Gastroesophageal sphincter (tissue), 4 donors: ENCODE results near the gene TAGLN2. TPM values are rescaled to one million over a fixed set of nuclear protein-coding genes. Genes with fewer than 3 reads are reported as not detected.

Source experiments
- ATAC-seq: fragments of 150-250 bp; one replicate; pipeline ENCODE4 v1.9.1; 2016; ENCODE audit warnings: mild to moderate bottlenecking, moderate library complexity
- H3K27ac ChIP-seq, 4 donors: fragments of 200-600 bp; sonication (generic) in 3 of 4; 1 replicate in 3 of 4; 2 replicates in 1 of 4; pipeline ENCODE4 v1.5.1; 2016 to 2019
- H3K27me3 ChIP-seq: fragments of 200-600 bp; sonication (generic); one replicate; pipeline ENCODE4 v1.5.1; 2019
- H3K36me3 ChIP-seq, 2 donors: fragments of 200-600 bp; sonication (generic); one replicate each; pipeline ENCODE4 v1.5.1; 2019; ENCODE audit warnings: control low read depth in 1 of 2
- H3K4me1 ChIP-seq, 3 donors: fragments of 200-600 bp; sonication (generic); 1 replicate in 2 of 3; 2 replicates in 1 of 3; pipeline ENCODE4 v1.5.1; 2016 to 2019; ENCODE audit warnings: control low read depth in 2 of 3
- H3K4me3 ChIP-seq, 2 donors: fragments of 200-600 bp; sonication (generic); one replicate each; pipeline ENCODE4 v1.5.1; 2019; ENCODE audit warnings: mild to moderate bottlenecking in 1 of 2, moderate library complexity in 1 of 2
- H3K9me3 ChIP-seq, 3 donors: fragments of 200-600 bp; sonication (generic); one replicate each; pipeline ENCODE4 v1.5.1; 2017 to 2019; ENCODE audit warnings: control low read depth in 2 of 3
- EP300 ChIP-seq: sonication (generic); formaldehyde crosslinking; IDR thresholded peaks from one replicate; pipeline ENCODE4 v1.6.1; 2017; ENCODE audit warnings: antibody characterized with exemption, mild to moderate bottlenecking
- POLR2A ChIP-seq, 2 donors: fragments of 450-650 bp; IDR thresholded peaks; one replicate each; pipeline ENCODE4 v1.6.1; 2017; ENCODE audit warnings: antibody characterized with exemption in 2 of 2, mild to moderate bottlenecking in 2 of 2, moderate library complexity in 1 of 2
- POLR2AphosphoS5 ChIP-seq: sonication (generic); formaldehyde crosslinking; IDR thresholded peaks from one replicate; pipeline ENCODE4 v1.6.1; 2017; ENCODE audit warnings: antibody characterized with exemption
- WGBS, 2 donors: methylation state at CpG; one replicate each; pipeline ENCODE4 v1.1.5; 2018; ENCODE audit warnings: low coverage in 1 of 2; 5-methylcytosine and 5-hydroxymethylcytosine counted together
- total RNA-seq, 4 donors: library from RNA; depleted of rRNA; stranded (reverse); fragments of >200 nt; gene quantifications; one replicate each; pipeline ENCODE4 v1.1.0, GENCODE V29; 2016
- TF ChIP-seq, protein P1 (sequence below), 4 experiments: fragments of 200-600 bp in 2 of 4; fragments of 450-650 bp in 2 of 4; sonication (generic) in 1 of 4; IDR thresholded peaks; one replicate each; pipeline ENCODE4 v1.5.1; 2017 to 2019; ENCODE audit warnings: antibody characterized with exemption in 4 of 4, mild to moderate bottlenecking in 2 of 4, moderate library complexity in 2 of 4

The TAGLN2 gene
- total RNA-seq, 4 donors from 2014 or later: 75.3 to 239 (median 217) TPM

DNA sequence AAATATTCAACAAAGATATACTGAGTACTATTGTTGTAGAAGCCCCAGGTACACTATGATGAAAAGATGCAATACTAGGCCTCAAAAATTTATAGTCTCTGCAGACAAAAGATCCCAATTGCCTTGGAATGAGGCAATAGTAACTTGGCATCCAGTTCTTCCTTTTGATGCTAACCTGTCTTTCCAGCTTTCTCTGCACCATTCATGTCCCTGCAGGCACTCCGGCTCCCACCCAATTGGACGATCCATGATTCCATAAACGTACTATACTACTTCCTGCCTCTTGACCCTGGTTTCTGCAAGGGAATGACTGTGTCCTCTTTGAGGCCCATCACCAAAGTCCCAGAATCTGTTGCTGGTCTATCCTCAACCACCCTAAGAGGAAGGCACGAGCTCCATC, 8.0 kb upstream of the TAGLN2 start:
- H3K4me1 ChIP-seq: peaks cover 0 to 12% (median 3%) of the 10 kb centered on the region in 3 donors
- 82 to 84% methylated on average over 4 of the region's 4 CpGs for WGBS, 2 donors
- ATAC-seq: no peak
- TF ChIP-seq POLR2A (IDR thresholded peaks at IDR 0.05): no peak
- TF ChIP-seq, protein P1, sequence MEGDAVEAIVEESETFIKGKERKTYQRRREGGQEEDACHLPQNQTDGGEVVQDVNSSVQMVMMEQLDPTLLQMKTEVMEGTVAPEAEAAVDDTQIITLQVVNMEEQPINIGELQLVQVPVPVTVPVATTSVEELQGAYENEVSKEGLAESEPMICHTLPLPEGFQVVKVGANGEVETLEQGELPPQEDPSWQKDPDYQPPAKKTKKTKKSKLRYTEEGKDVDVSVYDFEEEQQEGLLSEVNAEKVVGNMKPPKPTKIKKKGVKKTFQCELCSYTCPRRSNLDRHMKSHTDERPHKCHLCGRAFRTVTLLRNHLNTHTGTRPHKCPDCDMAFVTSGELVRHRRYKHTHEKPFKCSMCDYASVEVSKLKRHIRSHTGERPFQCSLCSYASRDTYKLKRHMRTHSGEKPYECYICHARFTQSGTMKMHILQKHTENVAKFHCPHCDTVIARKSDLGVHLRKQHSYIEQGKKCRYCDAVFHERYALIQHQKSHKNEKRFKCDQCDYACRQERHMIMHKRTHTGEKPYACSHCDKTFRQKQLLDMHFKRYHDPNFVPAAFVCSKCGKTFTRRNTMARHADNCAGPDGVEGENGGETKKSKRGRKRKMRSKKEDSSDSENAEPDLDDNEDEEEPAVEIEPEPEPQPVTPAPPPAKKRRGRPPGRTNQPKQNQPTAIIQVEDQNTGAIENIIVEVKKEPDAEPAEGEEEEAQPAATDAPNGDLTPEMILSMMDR (IDR thresholded peaks at IDR 0.05): no peak
- no peak for TF ChIP-seq EP300
- TF ChIP-seq POLR2AphosphoS5: no peak
- H3K9me3 ChIP-seq: no peaks in the 10 kb centered on the region
- no peak overlapping the region for H3K27ac ChIP-seq
- peaks cover 33% of the 10 kb centered on the region for H3K27me3 ChIP-seq
- no peak overlapping the region for H3K4me3 ChIP-seq
- H3K36me3 ChIP-seq: no peaks in the 10 kb centered on the region

DNA sequence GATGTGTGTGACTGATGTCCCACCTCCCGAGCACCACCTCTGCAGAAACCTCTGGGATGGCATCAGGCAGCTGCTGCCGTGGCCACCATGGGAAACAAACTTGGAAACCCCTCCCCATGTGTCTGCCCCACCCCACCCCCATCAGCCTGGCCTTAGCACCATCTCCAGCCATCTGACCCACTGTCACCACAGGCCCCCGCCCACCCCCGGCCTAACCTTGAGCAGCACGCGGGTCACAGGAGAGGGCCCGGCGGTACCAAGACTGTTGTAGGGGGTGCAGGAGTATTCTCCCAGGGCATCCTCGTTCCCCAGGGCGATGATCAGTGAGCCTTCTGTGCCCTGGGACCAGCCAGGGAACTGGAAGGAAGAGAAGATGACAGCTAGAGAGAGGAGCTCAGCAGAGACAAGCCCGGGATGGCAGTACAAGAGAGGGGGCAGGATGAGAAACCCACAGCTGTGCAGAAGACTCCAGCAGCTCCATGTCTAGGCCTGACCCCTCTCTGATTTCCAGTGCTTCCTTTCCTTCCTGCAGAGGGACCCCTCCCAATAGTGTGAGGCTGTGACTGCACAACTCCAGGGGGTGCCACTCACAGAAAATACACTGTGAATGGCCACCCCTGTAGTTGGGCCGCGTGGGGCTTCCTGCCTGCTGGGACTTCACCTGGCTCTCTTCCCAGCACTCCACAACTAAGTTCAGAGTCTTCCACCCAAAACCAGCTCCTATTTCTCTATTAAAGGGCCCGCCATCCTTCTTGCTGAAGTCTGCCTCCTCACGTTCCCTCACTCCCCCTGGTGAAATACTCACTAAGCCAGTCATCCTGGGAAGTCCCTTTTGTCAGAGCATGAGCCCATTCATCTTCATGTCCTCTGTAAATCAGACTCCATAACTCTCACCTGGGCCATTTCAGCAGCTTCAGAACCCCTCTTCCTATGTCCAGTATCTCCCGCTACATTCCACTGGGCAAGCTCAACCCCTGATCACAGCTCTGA, 7.3 kb upstream of the TAGLN2 start:
- ATAC-seq: no peak
- WGBS, 2 donors: 59 to 70% methylated on average over 2 to 4 of the region's 16 CpGs
- Histone ChIP-seq H3K27me3 (peaks cover 25% of the 10 kb centered on the region), H3K27ac (no peak overlapping the region), H3K9me3 (no peaks in the 10 kb centered on the region), H3K36me3 (no peaks in the 10 kb centered on the region), H3K4me1 (peaks cover 0 to 12% (median 3%) of the 10 kb centered on the region in 3 donors), H3K4me3 (no peak overlapping the region)
- no peak for TF ChIP-seq EP300
- no peak for TF ChIP-seq POLR2A (IDR thresholded peaks at IDR 0.05)
- TF ChIP-seq POLR2AphosphoS5: no peak
- TF ChIP-seq, protein P1 (IDR thresholded peaks at IDR 0.05): no peak

DNA sequence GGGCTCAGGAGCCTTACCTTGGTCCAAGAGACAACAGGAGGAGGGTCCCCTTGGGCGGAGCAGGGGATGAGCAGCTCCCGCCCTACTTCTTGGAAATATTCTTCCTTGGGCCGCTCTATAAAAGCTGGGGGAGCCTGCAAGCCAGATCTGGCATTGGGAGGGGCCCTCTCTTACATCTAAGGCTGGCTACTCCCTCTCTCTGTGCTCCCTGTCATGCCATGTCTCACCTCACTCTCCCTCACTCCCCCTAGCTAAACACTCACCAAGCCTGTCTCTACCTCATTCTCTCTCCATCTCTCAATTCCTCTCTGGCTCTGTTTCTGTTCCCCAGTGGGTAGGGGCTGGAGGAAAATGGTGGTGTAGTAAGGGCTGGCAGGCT, 6.5 kb upstream of the TAGLN2 start:
- 90% methylated on average over 2 of the region's 3 CpGs; no CpG with 5 or more reads in 1 of the 2 donors for WGBS, 2 donors
- H3K4me3 ChIP-seq: no peak overlapping the region
- H3K9me3 ChIP-seq: no peaks in the 10 kb centered on the region
- TF ChIP-seq POLR2AphosphoS5 (no peak), POLR2A (IDR thresholded peaks at IDR 0.05) (no peak), EP300 (no peak)
- TF ChIP-seq, protein P1 (IDR thresholded peaks at IDR 0.05): no peak
- ATAC-seq: no peak
- peaks cover 0 to 11% (median 3%) of the 10 kb centered on the region in 3 donors for H3K4me1 ChIP-seq
- no peak overlapping the region for H3K27ac ChIP-seq
- peaks cover 17% of the 10 kb centered on the region for H3K27me3 ChIP-seq
- H3K36me3 ChIP-seq: no peaks in the 10 kb centered on the region

DNA sequence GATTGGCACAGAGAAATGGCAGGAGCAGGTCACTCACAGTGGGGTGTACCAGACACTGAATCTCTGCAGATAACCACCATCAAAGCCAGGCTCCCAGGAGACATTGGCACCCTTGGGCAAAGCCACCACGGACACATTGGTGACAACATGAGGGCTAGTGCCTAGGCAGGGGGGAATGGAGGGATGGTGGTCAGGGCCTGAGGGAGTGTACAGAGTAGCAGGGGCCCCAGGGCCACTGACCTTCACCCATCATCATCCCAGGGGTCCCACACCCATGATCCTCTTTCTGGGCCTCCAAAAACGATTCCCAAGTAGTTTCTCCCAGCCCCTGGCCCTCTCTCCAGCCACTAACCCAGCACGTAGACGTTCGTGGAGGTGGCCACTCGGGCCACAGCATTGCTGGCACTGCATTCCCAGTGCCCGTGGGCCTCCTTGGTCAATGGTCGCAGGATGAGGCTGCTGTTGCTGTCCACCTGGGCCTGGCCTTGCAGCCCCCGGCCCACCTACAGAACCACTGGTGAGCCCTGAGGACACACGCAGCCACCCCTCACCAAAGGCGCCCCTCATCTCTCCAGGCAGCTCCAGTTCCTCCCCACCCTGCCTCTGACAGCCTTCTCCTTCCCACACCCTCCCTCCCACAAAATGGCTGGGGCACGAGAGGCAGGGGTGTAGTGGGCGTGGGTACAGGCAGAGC, 5.9 kb upstream of the TAGLN2 start:
- H3K4me1 ChIP-seq: peaks cover 0 to 11% (median 4%) of the 10 kb centered on the region in 3 donors
- H3K4me3 ChIP-seq: no peak overlapping the region
- no peak for ATAC-seq
- TF ChIP-seq POLR2A (IDR thresholded peaks at IDR 0.05): no peak
- TF ChIP-seq, protein P1 (IDR thresholded peaks at IDR 0.05): no peak
- no peak for TF ChIP-seq EP300
- no peak for TF ChIP-seq POLR2AphosphoS5
- 100% methylated on average over 1 of the region's 13 CpGs; no CpG with 5 or more reads in 1 of the 2 donors for WGBS, 2 donors
- peaks cover 14% of the 10 kb centered on the region for H3K27me3 ChIP-seq
- no peak overlapping the region for H3K27ac ChIP-seq
- H3K36me3 ChIP-seq: no peaks in the 10 kb centered on the region
- no peaks in the 10 kb centered on the region for H3K9me3 ChIP-seq
